Subcutaneous abdominal adipose tissue (tissue), 5 donors: ENCODE measurements around the gene KRT84.

Experiments
- H3K27ac ChIP-seq: one replicate; pipeline ENCODE4 v1.7.0; 2013; ENCODE audit warnings: low read depth, mild to moderate bottlenecking, inconsistent platforms, low read length, moderate library complexity
- H3K27me3 ChIP-seq, 5 donors: one replicate each; pipeline ENCODE4 v1.7.0; 2013; ENCODE audit warnings: low read length in 5 of 5, inconsistent platforms in 1 of 5; ENCODE audit not compliant: control insufficient read depth in 5 of 5, insufficient read depth in 4 of 5
- H3K36me3 ChIP-seq, 5 donors: one replicate each; pipeline ENCODE4 v1.7.0; 2013; ENCODE audit warnings: low read length in 5 of 5; ENCODE audit not compliant: control insufficient read depth in 5 of 5, insufficient read depth in 5 of 5
- H3K4me1 ChIP-seq, 5 donors: one replicate each; pipeline ENCODE4 v1.7.0; 2013; ENCODE audit warnings: low read length in 5 of 5, mild to moderate bottlenecking in 3 of 5, moderate library complexity in 1 of 5; ENCODE audit not compliant: control insufficient read depth in 5 of 5, insufficient read depth in 5 of 5
- H3K4me3 ChIP-seq, 5 donors: one replicate each; pipeline ENCODE4 v1.7.0; 2013; ENCODE audit warnings: low read length in 5 of 5, low read depth in 1 of 5
- H3K9ac ChIP-seq, 5 donors: one replicate each; pipeline ENCODE4 v1.7.0; 2013; ENCODE audit warnings: low read length in 5 of 5, mild to moderate bottlenecking in 4 of 5, moderate library complexity in 3 of 5
- H3K9me3 ChIP-seq, 5 donors: one replicate each; pipeline ENCODE4 v1.7.0; 2013; ENCODE audit warnings: low read length in 5 of 5; ENCODE audit not compliant: control insufficient read depth in 5 of 5
- donor health status: healthy.
- donor health status: healthy.
- donor health status: healthy.
- donor health status: healthy.
- donor health status: healthy.

KRT84 gene

DNA sequence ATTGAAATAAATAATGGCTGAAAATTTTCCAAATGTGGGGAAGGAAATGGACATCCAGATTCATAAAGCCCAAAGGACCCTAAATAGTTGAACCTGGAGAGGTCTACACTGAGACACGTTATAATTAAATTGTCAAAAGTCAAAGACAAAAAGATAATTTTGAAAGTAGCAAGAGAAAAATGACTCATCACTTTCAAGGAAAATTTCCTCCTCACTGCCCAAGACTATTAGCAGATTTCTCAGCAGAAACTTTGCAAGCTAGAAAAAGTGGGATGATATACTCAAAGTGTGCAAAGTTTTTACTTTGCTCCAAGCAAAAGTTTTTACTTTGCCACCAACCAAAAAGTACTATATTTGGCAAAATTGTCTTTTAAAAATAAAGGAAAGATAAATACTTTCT, 48.4 kb downstream of the KRT84 start:
- Histone ChIP-seq H3K27me3 (peaks cover 0 to 6% (median 0%) of the 10 kb centered on the region in 5 donors), H3K4me1 (peaks cover 0 to 11% (median 5%) of the 10 kb centered on the region in 5 donors), H3K9me3 (peaks cover 6 to 13% (median 10%) of the 10 kb centered on the region in 5 donors), H3K9ac (no peak overlapping the region), H3K4me3 (no peak overlapping the region), H3K36me3 (no peaks in the 10 kb centered on the region), H3K27ac (no peak overlapping the region)

DNA sequence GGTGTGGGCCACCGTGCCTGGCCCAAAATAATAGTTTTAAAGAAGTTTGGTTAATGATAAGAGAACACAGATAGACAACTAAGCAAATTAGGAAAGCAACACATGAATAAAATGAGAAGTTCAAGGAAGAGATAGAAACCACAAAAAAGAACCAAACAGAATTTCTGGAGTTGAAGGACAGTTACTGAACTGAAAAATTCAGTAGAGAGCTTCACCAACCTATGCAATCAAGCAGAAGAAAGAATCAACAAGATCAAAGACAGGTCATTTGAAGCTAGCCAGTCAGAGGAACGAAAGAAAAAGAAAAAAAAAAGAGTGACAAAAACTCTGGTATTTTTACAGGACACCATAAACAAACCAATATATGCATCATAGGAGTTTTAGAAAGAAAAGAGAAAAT, 48.8 kb downstream of the KRT84 start:
- Histone ChIP-seq H3K9ac (no peak overlapping the region), H3K9me3 (peaks cover 6 to 13% (median 10%) of the 10 kb centered on the region in 5 donors), H3K4me3 (no peak overlapping the region), H3K36me3 (no peaks in the 10 kb centered on the region), H3K27me3 (peaks cover 0 to 6% (median 0%) of the 10 kb centered on the region in 5 donors), H3K4me1 (peaks cover 0 to 11% (median 5%) of the 10 kb centered on the region in 5 donors), H3K27ac (no peak overlapping the region)

DNA sequence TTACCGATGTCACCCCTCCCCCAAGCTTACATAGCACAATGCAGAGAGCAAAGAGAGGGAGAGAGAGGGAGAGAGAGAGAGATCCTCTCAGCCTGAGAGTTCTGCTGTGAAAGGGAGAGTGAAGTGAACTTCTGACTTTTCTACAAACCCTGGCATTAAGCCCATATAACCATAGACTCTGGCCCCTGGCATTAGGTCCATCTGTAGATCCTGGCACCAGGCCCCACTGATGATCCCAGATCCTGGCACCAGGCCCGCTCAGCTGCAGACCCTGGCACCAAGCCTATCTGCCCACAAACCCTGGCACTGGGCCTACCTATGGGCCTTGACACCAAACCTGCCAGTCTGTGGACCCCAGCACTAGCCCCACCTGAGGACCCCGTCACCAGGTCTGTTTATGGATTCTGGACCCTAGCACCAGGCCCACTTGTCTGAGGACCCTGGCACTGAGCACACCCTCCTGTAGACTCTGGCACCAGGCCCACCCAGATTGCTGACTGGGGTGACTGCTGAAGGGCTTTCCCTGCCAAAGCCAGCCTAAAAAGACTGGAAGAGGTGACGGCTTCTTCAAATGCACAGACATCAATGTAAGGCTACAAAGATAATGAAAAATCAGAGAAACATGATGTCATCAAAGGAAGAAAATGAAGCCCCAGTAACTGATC, 49.7 kb downstream of the KRT84 start:
- H3K27me3 ChIP-seq: peaks cover 0 to 3% (median 0%) of the 10 kb centered on the region in 5 donors
- H3K36me3 ChIP-seq: no peaks in the 10 kb centered on the region
- H3K4me3 ChIP-seq: no peak overlapping the region
- H3K4me1 ChIP-seq: peaks cover 0 to 11% (median 5%) of the 10 kb centered on the region in 5 donors
- H3K27ac ChIP-seq: no peak overlapping the region
- H3K9me3 ChIP-seq: peaks cover 6 to 13% (median 10%) of the 10 kb centered on the region in 5 donors
- no peak overlapping the region for H3K9ac ChIP-seq

- no peaks in the 10 kb centered on the region for H3K36me3 ChIP-seq
- peaks cover 0 to 11% (median 5%) of the 10 kb centered on the region in 5 donors for H3K4me1 ChIP-seq
- H3K9me3 ChIP-seq: peaks cover 6 to 13% (median 10%) of the 10 kb centered on the region in 5 donors
- no peak overlapping the region for H3K9ac ChIP-seq
- no peak overlapping the region for H3K27ac ChIP-seq
- H3K27me3 ChIP-seq: peaks cover 0 to 3% (median 3%) of the 10 kb centered on the region in 5 donors
- no peak overlapping the region for H3K4me3 ChIP-seq
These were observed 51.3 kb downstream of the KRT84 start for GRCh38 chr12:52334185-52334584.

GRCh38 chr12:52333321-52333720, 52.1 kb downstream of the KRT84 start:
- Histone ChIP-seq H3K36me3 (no peaks in the 10 kb centered on the region), H3K4me1 (peaks cover 0 to 3% (median 0%) of the 10 kb centered on the region in 5 donors), H3K9me3 (peaks cover 6 to 11% (median 10%) of the 10 kb centered on the region in 5 donors), H3K27ac (no peak overlapping the region), H3K9ac (no peak overlapping the region), H3K27me3 (peaks cover 0 to 10% (median 3%) of the 10 kb centered on the region in 5 donors), H3K4me3 (no peak overlapping the region)

- H3K4me3 ChIP-seq: no peak overlapping the region
- H3K36me3 ChIP-seq: no peaks in the 10 kb centered on the region
- H3K9ac ChIP-seq: no peak overlapping the region
- H3K9me3 ChIP-seq: peaks cover 6 to 11% (median 8%) of the 10 kb centered on the region in 5 donors
- no peak overlapping the region for H3K27ac ChIP-seq
- peaks cover 0 to 10% (median 3%) of the 10 kb centered on the region in 5 donors for H3K27me3 ChIP-seq
- H3K4me1 ChIP-seq: no peaks in the 10 kb centered on the region
These were observed 53.1 kb downstream of the KRT84 start for GRCh38 chr12:52332381-52332780.

DNA sequence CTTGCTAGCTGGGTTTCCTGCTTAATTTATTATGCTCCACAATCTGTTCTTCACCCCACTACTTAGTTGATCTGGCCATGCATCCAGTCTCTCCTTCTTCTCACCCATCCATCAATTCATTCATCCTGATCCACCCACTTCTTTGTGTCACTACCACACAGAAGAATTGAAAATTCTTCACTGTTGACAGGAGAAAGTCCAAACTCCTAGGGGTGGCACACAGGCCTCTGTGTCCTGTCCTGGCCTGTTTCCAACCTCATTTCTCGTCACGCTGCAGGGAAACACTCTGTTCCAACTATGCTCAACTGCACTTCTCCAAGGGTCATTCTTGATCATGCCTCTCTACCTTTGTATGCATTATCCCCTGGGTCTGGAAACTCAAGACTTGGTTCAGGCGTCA, 53.6 kb downstream of the KRT84 start:
- H3K27me3 ChIP-seq: peaks cover 0 to 13% (median 3%) of the 10 kb centered on the region in 5 donors
- no peak overlapping the region for H3K9ac ChIP-seq
- no peaks in the 10 kb centered on the region for H3K4me1 ChIP-seq
- peaks cover 2 to 11% (median 8%) of the 10 kb centered on the region in 5 donors for H3K9me3 ChIP-seq
- no peaks in the 10 kb centered on the region for H3K36me3 ChIP-seq
- H3K27ac ChIP-seq: no peak overlapping the region
- no peak overlapping the region for H3K4me3 ChIP-seq

DNA sequence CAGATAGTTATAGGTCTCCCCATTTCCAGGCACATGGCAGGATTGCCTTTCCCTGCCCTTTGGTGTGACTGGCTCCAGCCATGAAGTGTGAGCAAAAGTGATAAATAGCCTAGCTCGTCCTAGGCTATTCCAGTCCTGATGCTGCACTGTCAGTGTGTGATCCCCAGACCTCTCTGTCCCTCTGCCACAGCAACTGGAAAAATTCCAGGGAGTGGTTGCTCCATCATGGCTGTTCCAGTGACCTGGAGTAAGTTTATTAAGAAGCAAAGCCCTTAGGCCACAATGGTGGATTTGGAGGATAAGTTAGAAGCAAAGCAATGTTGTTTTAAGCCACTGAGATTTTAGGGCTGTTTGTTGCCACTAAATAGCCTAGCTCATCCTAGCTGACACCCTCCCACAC, 54.4 kb downstream of the KRT84 start:
- no peak overlapping the region for H3K9ac ChIP-seq
- H3K27ac ChIP-seq: no peak overlapping the region
- no peaks in the 10 kb centered on the region for H3K36me3 ChIP-seq
- H3K4me1 ChIP-seq: no peaks in the 10 kb centered on the region
- peaks cover 0 to 8% (median 7%) of the 10 kb centered on the region in 5 donors for H3K9me3 ChIP-seq
- peaks cover 0 to 15% (median 3%) of the 10 kb centered on the region in 5 donors for H3K27me3 ChIP-seq
- H3K4me3 ChIP-seq: no peak overlapping the region

DNA sequence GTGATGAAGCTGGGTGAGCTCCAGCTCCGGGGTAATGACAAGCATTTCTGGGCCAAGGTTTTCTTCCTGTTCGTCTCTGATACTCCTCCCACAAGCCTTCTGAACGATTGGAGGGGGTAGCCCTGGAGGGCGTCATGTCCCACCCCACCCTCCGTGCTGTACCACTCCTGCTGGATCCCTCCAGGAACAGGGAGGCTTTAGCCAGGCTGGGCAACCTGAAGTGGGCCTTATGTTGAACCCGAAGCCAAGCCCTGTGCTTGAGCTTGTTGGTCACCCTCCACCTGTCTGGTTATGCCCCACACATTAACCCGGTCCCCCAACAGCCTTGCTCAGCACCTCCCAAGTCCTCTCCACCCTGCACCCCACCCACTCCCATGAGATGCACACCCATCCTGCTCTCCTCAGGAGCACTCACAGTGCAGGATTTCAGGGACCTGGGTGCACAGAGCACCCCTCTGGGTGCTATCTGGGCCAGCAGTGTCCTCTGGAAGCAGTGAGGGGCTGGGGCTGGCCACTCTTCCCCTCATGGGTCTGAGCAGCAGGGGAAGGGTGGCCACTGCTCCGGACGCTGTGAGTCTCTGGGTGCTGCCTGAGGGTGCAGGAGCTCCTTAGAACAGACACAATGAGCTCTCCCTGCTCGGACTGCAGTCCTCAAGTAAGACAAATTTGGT, 57.5 kb downstream of the KRT84 start:
- H3K27ac ChIP-seq: no peak overlapping the region
- H3K27me3 ChIP-seq: peaks cover under 1 to 31% (median 6%) of the 10 kb centered on the region in 5 donors
- H3K9ac ChIP-seq: no peak overlapping the region
- no peaks in the 10 kb centered on the region for H3K36me3 ChIP-seq
- H3K4me1 ChIP-seq: no peaks in the 10 kb centered on the region
- H3K4me3 ChIP-seq: no peak overlapping the region
- H3K9me3 ChIP-seq: no peaks in the 10 kb centered on the region
